NB4 (cell line): ENCODE data around the gene FGA.

Experiments
- POLR2A ChIP-seq: IDR thresholded peaks from 2 replicates; pipeline ENCODE4 v1.6.1; 2011; ENCODE audit warnings: mild to moderate bottlenecking; ENCODE audit not compliant: insufficient read length; ENCODE audit errors: extremely low read depth
- TF ChIP-seq, protein P1 (sequence below): IDR thresholded peaks from one replicate; pipeline ENCODE4 v1.5.1; 2012; ENCODE audit warnings: low read depth, low read length
- TF ChIP-seq, protein P2 (sequence below): IDR thresholded peaks from 2 replicates; pipeline ENCODE4 v1.6.1; 2011; ENCODE audit warnings: low read depth, low read length

GRCh38 chr4:154623995-154624394 is 33.5 kb upstream of the FGA start:
- TF ChIP-seq, protein P1, sequence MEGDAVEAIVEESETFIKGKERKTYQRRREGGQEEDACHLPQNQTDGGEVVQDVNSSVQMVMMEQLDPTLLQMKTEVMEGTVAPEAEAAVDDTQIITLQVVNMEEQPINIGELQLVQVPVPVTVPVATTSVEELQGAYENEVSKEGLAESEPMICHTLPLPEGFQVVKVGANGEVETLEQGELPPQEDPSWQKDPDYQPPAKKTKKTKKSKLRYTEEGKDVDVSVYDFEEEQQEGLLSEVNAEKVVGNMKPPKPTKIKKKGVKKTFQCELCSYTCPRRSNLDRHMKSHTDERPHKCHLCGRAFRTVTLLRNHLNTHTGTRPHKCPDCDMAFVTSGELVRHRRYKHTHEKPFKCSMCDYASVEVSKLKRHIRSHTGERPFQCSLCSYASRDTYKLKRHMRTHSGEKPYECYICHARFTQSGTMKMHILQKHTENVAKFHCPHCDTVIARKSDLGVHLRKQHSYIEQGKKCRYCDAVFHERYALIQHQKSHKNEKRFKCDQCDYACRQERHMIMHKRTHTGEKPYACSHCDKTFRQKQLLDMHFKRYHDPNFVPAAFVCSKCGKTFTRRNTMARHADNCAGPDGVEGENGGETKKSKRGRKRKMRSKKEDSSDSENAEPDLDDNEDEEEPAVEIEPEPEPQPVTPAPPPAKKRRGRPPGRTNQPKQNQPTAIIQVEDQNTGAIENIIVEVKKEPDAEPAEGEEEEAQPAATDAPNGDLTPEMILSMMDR: no peak
- TF ChIP-seq, protein P2, sequence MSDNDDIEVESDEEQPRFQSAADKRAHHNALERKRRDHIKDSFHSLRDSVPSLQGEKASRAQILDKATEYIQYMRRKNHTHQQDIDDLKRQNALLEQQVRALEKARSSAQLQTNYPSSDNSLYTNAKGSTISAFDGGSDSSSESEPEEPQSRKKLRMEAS: no peak
- TF ChIP-seq POLR2A: no peak
